NCI-H345 treated with DMSO at 0.1 percent for 48 hours (cell line): ENCODE results near the gene WWOX.

Experiments
- DNase-seq: peaks from one replicate; lab custom pipeline; 2025; ENCODE audit not compliant: unreplicated experiment; lab: John Stamatoyannopoulos, UW

WWOX gene

GRCh38 chr16:78258375-78259065 lies 159.1 kb downstream of the WWOX start:
- no peak for DNase-seq

DNA sequence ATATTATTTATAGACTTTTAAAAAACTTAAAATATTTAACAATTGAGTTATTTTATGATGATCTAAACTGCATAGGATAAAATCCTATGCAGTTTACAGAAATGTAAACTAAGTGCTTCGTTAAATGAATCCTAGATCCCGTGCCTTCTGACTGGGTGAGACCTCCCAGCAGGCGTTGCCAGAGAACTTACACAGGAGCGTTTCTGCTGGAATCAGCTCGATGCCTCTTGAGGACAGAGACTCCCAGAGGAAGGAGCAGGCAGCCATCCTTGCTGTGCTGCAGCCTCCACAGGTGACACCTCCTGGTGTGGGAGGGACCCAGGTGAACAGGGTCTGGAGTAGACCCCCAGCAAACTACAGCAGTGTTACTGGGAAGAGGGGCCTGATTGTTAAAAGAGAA lies 160.4 kb downstream of the WWOX start:
- no peak for DNase-seq

- DNase-seq: no peak
These were observed 165.2 kb downstream of the WWOX start for GRCh38 chr16:78264642-78265041.

- no peak for DNase-seq
These were observed 169.8 kb downstream of the WWOX start for GRCh38 chr16:78269256-78269655.

GRCh38 chr16:78271981-78272380 lies 172.5 kb downstream of the WWOX start:
- no peak for DNase-seq

DNA sequence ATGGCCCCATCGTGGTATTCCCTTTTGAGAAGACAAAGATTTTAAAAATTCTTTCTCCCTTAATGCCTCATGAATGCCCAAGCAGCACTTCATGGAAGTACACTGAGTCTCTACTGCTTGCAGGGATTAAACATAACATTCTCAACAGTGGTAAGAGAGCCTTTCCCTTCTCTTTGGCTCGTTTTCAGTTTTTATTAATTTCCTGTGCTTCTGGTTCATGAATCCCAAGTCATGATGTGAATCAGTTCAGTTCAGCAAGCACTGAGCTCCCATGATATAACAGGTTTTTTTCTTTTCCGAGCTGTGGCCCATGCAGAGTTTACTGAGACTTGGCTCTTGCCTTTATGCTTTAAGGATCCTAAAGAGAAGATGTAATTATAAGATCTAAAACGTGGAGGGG lies 175.3 kb downstream of the WWOX start:
- no peak for DNase-seq

- no peak for DNase-seq
These were observed 176.0 kb downstream of the WWOX start for GRCh38 chr16:78275420-78275819.

DNA sequence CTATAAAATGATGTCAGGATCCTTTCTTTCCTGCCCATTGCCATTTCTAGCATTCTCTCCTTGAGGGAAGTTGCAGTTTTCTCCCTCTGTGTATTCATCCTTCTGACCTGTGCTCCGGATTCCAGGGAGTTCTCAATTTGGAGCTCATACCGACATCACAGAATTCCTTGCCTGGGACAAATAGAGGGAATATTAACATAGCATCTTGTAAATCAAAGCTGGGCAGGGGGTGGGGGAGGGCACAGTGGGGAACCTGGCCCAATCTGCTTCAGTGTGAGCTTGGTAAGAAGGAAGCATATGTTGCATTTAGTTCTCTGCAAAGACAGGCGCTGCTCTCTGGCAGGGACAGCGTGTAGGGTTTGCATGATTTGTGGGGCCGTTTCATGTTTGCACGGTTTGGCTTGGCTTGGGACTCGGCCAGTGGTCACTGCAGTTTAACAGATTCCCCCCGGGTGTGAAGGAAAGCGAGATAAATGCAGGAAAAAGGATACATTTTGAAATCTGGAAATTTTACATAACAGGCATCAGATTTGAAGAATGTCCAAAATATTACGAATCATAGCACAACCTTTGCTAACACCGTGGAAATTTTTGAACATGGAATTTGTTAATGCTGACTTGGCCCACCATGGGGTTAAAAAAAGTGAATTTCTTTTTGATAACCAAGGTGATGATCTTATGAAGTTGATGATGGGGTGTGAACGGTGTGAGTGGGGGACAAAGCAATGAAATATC lies 178.0 kb downstream of the WWOX start:
- DNase-seq: no peak

DNA sequence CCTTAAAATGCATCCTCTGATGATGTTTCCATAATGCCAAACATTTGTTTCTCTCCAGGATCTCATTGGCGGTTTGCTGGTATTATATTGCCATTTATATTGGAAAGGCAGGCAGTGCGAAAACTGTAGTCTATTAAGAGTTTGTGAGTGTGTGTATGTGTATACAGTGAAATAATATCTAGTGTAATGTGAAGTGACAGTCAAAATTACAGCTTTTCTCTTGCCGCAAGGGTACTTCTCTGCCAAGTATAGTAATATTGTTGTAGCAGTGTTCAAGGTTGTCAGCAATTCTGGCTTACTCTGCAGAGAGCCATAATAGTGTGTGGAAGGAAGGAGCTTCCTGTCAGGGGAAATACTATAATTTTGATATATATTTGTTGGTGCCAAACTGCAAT lies 178.6 kb downstream of the WWOX start:
- DNase-seq: no peak

GRCh38 chr16:78281115-78281514 lies 181.7 kb downstream of the WWOX start:
- DNase-seq: no peak

DNA sequence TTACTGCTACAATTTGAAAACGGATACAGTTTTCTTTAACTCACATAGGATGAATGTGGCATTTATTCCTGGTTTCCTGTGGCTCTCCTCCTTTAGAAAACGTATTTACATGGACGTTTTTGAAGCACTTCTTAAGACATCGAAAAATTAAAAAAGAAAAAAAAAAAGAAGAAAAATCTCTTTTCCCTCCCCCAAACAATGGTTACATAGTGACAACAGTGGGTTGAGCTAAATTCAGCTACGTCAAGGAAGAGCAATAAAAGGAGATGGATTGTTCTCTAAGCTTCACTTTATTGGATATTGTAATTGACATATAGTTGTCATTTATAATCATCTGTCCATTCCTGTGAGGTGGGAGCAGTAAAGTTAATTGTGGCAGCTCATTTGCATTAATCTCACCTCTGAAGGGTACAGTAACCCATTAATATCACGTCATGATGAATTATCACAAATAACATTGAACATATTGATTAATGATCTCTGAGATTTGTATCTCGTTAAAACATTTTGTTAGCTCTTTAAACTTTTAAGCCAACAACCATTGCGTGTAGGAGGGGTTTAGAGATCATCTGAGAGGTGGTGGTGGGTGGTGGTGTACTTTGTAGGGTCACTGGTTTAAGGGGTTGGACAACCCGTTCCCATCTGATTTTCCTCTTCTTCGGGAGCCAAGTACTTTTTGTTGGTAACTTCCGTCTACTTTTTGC lies 184.2 kb downstream of the WWOX start:
- DNase-seq: no peak

- DNase-seq: no peak
These were observed 184.9 kb downstream of the WWOX start for GRCh38 chr16:78284326-78284725.

DNA sequence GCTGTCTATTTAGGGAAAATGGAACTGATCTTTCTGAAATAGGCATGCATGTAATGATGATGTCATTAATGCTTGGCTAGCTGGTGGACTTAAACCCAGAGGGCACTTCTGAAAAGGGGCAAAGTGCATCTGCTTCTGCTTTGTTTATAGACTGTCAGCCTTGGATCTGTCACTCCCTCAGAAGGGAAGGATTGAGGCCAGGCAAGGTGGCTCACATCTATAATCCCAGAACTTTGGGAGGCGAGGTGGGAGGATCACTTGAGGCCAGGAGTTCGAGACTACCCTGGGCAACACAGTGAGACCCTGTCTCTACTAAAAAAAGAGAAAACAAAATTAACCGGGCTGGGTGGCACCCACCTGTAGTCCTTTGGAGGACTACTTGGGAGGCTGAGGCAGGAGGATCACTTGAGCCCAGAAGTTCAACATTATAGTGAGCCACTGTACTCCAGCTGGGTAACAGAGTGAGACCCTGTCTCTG lies 185.5 kb downstream of the WWOX start:
- DNase-seq: no peak

GRCh38 chr16:78285437-78285922 lies 186.0 kb downstream of the WWOX start:
- no peak for DNase-seq

GRCh38 chr16:78286065-78286464 lies 186.6 kb downstream of the WWOX start:
- DNase-seq: no peak

DNA sequence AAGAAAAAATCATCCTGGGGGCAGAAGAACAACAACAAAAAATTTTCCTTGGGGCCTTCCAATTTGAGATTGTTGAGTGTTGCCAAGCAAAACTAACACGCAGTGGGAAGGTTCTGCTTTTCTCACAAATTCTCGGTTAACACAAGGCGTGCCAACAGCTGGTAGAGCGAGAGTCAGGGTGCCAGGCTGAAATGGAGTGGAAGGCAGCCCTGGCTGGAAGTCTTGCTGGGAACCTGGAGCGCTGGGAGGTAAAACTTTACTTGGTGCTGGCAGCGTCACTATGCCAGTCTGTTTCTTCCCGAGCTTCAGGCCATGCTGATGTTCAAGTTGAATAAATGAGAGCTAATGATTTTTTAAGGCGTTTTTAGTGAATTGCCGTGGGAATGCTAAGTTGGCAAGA lies 189.4 kb downstream of the WWOX start:
- no peak for DNase-seq

DNA sequence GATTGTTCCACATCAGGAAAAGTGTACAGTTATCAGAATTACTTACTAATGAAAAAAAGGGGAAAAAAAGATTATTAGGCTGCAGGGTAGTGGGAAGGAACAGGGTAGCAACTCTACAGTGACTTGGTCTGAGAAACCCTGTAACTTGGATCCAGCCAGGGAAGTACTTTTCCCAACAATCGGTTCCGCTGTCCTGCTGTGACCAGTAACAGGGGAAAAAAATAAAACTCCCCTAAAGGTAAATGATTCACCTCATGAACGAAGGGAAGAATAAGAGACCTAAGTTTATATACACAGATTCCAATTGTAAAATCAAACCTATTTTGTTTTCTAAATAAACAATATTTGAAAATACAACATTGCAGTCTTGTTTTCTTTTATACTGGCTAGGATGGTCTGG lies 189.9 kb downstream of the WWOX start:
- no peak for DNase-seq

DNA sequence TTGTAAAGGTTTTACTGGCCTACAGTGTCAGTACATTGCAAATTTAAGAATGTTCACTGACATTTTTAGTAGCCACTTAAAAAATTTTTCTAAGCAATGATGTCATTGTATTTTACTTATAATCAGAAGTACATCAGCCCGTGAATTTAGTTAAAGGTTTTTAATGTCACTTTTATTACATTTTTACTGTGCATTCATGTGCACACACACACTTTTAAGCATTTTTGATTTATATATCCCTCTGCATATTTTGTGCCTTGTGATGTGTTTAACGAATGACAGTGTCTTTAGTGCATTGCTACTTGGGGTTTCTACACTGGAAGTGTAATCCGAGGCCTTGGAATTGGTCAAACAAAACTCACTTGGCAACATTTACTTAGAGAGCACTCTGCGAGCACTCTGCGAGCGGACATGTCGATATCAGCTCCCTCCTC lies 190.4 kb downstream of the WWOX start:
- DNase-seq: no peak

DNA sequence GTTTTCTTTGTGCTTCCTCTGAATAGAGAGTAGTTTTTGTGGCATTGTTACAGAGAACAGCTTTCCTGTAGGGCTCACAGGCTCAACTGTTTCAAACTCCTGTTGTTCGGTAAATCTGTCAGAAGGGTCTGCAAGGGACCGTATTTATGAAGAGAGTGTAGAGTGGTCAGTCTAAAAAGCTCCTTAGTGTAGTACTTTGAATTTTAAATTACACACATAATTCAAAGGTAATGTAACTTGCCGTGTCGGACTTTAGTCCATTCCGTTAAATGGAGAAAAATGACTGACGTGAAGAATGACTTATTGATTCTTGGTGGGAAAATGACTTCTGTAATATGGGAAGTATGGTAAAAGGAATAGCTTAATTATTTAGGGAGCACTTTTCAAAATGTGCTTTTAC lies 190.9 kb downstream of the WWOX start:
- DNase-seq: no peak

GRCh38 chr16:78290872-78291591 lies 191.6 kb downstream of the WWOX start:
- DNase-seq: no peak

- DNase-seq: no peak
These were observed 192.2 kb downstream of the WWOX start for GRCh38 chr16:78291604-78292003.
